ENCODE data around the gene RTL10.
A peak's percentile ranks its signal among the peaks of the same experiment; 100 is the strongest.

Gene RTL10, protein sequence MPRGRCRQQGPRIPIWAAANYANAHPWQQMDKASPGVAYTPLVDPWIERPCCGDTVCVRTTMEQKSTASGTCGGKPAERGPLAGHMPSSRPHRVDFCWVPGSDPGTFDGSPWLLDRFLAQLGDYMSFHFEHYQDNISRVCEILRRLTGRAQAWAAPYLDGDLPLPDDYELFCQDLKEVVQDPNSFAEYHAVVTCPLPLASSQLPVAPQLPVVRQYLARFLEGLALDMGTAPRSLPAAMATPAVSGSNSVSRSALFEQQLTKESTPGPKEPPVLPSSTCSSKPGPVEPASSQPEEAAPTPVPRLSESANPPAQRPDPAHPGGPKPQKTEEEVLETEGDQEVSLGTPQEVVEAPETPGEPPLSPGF

DNA sequence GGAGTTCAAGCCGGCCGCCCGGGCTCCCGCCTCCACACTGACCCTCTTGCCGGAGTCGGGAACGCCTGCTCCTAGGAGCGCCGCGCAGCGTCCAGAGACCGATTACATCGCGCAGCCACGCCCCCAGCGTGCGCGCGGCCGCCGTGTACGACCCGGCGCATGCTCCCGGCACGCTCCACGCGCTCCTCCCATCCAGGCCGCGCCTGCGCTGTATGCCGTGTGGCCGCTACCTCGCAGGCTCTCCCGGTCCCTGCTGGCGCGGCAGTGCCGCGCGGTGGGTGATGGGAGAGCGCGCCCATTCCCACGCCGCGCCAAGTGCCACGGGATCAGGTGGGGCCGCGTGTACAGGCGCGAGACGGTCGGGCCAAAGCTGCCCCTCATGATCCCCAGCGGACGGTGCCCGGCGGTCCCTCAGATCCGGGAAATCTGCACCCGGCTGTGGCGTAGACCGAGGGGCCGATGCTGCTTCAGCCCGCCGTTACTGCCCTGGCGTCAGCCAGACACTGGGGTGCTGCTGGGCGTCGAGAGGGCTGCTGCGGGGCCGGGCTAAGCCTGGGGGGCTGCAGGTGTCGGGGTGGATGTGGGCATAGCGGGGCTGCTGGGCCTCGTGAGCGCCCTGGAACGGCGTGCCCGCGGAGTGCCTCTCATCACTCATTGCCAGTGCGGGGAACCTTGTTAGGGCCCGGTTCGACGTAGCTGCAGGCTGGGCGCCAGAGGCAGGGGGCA, at the start of gene RTL10, which contains the start of gene GNB1L:
RTL10 (minus strand) TSS at position 97 of the 726 bp plus-strand sequence. CDS start 2,613 bp downstream, outside the sequence.
GNB1L (minus strand) TSS at position 97 of the 726 bp plus-strand sequence. CDS start 33,519 bp downstream, outside the sequence.
- DNase-seq, result peak; percentile 99 to 100 (median 99)

DNA sequence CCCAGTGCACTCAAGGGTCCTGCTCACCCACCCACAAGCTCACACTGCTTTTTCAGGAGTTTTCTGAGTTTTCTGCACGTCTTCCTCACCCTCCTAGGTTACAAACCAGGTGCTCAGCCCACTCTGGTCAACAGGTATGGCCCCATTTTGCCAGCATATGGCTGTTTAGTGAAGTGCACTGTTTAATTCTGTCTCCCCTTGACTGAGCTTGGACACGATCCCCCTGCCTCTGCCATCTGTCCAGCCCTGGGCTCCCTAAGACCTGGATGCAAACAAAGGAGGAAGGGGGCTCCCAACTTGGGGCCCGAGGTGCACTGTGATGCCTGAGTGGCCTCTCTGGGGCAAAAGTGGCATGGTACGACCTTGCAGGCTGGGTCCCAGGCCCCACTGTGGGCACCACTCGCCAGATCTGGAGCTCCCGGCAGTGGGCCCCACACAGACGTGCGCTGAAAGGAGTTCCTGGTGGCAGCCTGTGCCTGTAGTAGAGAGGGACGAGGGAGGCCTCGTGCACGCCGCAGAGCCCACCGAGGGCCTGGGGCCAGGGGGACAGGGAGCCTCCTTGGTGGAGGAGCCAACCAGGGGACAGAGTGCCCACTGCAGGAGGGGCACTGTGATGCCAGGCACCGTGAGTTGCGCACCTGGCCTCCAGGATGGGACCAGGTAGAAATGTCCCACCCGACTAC, 49.6 kb upstream of the RTL10 start:
- no peak for DNase-seq

DNA sequence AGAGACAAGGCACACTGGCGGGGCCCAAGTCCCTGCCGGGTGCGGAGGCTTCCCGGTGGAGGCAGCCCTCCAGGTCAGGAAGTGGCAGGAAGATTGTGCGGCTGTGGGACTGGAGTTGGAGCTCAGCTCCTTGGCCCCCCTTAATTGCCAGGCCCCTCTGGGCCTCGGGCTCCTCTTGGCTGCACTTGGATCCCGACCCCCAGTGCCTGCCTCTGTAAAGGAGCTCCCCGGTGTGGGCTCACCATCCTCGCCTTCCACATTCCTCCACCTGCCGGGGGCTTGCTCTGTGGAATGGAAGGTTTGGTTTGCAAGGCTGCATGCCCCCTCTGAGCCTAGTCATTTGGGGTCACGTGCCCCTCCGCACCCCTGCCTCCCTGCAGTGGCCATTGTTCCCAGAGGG, 48.8 kb upstream of the RTL10 start:
- DNase-seq, result no peak

DNA sequence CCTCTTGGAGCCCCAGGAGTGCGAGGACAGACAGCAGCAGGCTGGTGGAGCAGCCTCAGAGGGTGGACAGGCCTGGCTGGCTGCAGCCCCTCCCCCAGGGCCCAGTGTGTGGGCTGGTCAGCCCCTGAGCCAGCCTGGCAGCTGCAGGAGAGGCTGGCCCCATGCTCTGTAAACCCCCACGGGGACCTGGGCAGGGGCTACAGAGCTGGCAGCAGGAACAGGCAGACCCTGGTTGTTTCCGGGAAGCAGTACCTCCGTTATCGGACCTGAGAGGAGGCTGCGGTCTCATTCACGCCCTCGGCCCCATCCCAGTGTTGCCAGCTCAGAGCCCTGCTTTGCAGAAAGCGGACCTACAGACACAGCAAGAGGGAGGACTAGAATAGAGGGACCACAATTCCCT, 48.4 kb upstream of the RTL10 start:
- DNase-seq, result no peak

DNA sequence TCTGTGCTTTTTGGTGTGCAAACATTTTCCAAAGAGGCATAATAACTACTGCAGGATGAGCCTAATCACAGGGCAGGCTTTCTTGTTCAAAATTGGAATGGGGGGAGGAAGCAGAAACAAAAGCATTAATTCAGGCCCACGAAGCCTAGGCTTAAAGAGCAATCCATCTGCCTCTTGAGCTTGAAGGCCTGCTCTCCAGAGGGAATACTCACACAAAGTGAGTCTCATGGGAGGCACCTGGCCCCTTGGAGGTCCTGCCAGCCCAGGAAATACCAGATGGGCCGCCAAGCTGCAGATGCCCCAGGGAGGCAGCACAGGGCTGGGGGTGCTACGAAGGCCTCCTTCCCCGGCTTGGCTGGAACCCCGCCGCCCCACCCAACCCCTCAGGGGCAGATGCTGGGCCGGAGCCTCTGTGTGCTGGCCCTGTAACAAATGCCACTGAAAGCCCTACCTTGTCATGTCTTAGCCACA, 47.6 kb upstream of the RTL10 start:
- DNase-seq, result no peak

DNA sequence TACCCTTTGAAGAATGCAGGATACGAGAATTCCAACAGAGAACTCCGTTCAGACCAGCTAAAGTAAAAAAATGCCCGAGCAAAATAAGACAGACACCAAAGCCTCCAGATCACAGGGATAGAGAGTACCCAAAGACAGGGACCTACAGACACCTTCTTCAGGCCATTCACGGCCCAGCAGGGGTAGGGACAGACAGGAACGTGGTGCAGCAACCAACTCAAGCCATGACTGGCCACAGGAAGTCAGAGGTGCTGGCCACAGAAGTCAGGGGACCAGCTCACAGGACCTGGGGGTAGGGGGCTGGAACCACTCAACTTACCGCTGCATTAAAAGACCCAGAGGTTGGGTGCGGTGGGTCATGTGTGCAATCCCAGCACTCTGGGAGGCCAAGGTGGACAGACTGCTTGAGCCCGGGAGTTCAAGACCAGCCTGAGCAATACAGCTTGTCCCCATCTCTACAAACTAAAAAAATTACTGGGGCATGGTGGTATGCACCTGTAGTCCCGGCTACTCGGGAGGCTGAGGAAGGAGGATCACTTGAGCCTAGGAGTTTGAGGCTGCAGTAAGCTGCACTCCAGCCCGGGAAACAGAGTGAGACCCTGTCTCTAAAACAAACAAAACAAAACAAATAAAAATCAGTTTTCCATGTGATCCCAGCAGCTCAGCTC, 47.0 kb upstream of the RTL10 start:
- DNase-seq, result no peak

DNA sequence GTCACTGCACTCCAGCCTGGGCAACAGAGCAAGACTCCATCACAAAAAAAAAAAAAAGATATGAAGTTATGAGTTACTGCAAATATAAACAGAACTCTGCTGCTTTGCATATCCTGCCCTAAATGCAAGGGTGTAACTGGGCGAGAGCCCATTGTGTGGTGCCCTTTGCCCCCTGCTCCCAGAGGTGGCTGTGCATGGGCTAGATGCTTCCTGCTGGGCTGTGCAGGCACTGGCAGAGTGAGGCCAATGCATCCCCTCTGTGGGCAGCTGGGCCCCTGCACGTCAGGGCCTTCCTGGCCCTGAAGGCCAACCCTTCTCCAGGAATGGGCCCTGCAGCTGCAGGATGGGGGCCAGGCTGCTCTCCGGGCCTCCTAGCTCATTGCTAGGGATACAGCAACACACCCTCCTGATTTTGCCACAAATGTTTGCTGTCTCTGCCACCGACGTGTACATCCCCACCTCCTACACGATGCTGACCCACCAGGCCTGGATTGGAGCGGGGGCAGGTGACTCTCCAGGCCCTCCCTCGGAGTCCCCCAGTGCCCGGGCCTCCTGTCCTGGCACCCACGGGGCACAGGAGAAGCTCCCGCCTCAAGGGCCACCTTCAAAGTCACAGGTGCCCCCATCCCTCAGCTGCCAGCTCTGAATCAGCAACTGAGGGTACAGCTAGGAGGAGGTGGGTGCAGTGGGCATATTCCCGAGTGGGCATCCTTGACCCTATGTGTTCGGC, 46.2 kb upstream of the RTL10 start:
- no peak for DNase-seq

DNA sequence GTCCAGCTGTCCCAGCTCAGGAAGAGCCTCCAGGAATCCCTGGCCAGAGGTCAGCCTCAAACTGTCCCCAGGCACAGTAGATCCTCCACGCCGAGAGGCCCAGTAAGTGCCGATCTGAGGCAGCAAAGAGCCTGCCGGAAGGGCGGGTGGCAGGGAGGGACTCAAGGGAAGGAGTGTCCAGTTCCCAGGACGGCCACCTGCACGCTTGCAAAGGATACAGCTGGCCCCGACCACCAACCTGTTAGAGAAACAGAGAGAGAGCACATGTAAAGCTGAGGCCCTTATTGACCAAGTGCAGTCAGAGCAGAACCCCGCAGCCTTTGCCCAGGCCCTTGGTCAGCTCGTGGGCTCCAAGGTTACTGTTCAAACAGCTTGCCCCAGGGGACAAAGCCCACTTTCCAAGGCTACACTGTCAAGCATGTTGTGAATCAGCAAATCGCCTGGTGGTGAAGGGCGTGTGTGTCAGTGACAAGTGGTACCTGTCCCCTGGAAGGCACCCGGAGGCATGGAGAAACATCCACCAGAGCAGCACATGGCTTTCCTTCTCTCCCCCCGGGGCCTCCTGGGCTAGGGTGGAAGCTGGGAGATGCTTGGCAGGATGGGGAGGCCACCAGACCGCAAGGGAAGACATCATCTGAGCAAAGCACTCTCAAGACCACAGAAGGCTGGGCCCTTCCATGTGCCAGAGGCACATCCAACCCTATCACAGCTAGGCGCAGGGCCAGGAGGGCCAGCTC, 44.3 kb upstream of the RTL10 start:
- no peak for DNase-seq

DNA sequence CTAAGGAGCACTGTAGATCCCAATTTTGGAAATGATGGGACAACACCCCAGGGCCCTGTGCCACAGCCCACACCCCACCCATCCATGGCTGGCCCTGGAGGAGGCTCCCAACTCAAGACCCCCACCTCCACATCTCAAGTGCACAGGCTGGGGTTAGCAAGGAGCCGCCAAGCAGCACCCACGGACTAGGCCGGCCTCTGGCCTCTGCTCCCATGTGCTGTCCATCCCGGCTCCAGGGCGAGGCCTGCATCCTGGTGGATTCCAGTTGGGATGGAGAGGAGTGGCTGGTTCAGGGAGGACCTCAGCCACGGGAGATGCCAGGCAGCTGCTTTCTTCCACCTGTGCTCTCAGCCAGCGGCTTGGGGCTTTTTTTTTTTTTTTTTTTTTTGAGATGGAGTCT, 43.5 kb upstream of the RTL10 start:
- no peak for DNase-seq

DNA sequence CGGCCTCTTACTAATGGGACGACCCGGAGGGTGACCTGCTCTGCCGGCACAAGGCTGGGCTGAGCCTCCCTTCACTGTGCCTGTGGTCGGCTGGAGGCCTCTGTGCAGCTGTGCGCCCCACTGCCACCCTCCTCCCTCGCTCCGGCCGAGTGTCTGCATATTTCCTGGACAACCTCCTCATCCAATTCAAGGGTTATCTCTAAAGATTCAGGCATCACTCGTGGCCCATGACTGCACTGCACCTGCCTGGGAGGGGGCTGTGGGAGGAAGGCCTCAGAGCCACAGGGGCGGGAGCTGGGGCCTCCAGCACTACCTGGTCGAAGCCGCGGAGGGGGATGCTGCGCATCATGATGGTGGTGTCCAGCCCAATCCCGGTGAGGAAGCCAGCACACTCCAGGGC, 43.1 kb upstream of the RTL10 start:
- DNase-seq, result no peak

DNA sequence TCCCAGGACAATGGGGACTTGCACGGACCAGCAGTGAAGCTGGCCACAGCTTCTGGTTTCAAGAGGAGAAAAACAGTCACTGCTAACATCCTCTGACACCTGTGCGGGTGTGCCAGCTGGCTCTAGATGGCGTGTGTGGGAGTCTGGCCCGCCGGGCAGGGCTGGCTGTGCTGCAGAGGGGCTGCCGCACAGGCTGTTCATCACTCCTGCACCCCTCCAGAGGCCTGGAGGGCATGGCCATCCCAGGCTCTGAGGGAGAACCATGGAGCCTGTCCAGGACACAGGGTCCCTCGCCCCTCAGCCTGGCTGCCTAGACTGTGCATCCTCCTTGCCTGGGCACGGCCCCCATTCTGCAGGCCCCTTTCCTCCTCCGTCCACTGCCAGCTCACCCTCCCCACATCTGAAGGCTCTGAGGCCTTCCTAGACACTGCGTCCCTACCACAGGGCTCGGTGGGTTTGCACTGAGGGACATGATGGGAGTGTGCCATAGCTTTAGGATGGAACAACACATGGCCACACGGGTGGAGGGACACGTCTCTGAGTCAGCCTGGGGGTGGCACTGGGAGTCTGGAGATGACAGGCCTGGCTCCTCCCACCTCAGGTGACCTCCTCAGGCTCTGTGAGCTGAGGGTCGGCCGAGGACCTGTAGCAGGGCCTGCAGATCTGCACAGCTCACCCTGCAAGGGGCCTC, 42.1 kb upstream of the RTL10 start:
- DNase-seq, result no peak

DNA sequence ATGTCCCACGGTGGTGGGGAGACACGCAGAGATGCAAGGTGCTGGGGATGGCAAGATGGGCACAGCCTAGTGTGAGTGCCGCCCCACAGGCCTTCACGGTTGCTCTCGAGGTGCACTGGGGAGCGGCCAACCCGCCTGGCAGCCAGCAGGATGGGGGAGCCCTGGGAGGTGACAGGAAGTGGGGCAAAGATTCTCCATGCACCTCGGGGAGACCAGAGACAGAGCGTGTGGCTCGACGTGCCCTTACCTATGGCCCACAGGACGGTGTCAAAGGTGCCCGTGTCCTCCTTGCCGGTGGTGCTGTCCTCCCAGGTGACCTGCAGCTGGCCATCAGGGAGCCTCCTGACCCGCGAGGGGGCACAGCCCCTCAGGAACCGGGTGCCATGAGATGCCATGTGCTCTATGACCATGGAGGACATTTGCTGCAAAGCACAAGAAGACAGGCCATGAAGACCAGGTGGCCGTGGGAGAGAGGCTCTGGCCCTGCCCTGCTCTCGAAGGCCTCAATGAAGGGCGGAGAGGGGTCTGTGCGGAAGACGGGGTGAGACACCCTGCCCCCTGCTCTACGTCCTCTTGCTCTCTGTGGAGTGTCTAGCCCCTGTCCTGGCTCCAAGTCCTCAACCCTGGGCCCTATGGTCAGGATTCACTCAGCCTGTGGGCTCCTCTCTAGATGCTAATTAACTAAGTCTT, 40.6 kb upstream of the RTL10 start:
- DNase-seq, result no peak

DNA sequence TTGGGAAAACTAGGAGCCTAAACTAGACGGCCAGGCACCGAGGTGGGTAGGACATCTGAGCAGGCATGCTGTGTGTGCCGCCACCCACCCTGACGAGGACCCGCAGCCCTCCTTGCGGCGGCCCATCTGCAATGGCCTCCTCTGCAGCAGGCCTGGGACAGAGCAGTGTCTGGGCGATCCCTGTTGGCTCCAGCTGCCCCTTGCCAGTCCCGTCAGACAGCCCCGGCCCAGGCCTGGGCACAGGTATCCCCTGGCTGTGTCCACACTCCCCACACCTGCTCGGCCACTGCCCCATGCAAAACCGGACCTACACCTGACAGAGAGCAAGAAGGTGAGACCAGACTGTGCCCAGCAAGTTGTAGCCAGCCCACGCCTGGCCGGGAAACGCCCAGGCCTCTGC, 38.7 kb upstream of the RTL10 start:
- DNase-seq, result no peak

DNA sequence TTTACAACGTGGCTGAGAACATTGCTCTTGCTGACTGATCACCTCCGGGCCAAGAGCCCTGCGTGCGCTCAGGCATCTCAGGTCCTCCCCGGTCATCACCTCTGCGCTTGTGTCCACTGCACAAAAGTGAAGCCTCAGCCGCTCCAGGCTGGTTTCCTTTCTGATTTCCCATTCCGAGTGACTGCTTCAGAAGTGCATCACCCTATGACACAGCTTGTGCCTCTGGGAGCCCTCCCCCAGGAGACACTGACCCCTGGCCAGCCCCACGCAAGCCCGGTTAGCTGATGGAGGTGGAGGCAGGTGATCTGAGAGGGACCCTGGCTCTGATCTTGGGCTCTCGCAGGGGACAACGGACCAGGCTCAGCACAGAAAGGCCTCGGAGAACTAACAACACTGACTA, 38.3 kb upstream of the RTL10 start:
- DNase-seq, result no peak

DNA sequence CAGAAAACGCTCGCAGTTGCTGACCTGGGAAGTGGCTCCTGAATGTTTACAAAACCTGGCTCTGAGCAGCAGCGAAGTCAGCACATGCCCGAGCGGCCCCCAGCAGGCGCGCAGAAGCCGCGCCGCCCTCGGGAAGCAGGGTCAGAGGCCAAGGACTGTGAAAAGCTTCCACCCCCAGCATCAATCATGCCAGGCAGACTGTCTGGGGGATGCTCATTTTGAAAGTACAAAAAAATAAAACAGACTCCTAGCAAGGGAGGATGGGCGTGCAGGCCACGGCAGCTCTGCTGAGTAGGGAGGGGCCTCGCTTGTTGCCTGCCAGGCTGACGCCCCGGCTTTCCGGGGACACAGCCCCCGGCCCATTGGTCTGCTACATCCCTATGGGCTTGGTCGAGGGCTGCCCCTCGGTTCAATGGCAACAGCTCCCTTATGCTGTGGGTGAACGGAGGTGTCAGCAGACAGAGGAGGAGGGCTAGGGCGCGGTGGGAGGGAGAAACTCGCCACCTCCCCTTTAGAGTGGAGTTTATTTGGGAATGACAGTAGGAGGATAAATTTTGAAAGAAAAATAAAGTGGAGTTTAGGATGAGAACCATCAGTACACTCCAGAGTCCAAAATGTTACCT, 37.7 kb upstream of the RTL10 start:
- DNase-seq, result no peak

DNA sequence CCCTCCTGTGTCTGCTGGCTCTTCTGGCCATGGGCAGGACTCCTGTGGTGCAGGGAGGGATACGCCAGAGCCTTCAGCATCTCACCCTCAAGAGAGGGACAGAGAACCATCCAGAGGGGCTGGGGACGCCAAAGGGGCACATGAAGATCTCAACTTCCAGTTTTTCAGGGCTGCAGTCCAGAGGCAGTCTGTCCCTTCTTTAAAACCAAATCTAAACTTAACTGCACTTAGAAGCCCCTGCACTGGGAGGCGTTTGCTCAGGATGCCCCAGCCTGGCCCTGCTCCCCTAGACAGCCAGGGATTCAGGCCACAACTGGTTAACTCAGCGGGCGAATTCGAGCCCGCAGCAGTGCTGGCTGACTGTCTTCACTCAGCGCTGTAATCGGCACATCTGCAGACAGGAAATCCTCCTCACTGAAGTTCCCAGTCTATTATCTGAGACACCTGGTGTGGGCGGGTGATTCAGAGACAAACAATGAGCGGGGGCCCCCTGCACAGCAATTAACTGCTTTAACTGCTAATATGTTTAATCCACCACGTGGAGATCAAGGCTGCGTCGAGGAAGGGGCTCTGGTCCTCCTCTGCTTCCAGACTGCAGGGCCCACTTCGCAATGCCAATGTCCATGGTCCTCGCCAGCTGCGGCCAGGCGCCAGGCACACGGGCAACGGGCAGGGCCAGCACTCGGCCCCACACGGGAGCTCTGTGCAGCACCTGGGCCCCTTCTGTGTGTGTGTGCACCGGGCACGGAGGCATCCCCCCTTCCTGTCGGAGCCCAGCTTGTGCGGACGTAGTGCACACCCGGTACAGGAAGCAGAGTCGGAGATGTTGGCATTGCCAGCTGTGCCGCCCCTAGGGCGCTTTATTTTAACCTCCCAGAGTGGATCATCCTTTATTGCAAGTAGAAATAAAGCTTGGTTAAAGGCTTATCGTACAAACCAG, 36.9 kb upstream of the RTL10 start:
- peak; percentile 39 to 47 (median 39) for DNase-seq

DNA sequence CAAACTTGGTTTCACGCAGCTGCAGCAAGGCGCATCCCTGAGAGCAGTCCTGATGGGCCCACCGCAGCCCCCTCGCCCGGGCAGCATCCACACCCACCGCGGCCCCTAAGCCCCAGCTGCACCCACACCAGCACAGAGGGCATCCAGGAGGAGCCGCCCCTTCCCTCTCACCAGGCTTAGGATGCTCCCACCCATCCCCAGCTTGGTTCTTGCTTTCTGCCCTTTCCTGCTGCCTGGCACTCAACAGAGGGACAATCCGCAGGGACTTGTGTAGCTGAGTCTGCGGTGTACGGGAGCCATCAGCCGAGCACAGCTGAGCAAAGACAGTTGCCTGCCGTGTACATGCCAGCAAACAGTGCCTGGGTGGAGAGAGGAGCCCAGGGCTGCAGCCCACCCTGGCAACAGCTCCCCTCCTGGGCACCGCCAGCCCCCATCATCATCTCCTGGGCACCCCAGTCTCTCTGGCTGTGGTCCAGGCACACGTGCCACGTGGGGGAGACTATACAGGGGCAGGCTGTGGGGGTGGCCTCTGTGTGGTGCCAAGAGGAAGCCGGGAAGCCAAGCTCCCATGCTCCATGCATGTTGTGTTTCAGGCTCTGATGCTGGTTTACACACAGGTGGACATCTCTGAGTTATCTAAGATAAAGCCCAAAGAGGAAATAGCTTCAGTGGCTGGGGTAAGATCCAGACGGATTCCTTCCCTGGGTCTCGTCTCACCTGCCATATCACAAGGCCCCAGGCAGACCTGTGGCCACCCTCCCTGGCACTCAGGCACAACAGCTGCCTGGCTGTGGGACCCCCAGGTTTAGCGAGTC, 36.0 kb upstream of the RTL10 start:
- DNase-seq, result no peak

DNA sequence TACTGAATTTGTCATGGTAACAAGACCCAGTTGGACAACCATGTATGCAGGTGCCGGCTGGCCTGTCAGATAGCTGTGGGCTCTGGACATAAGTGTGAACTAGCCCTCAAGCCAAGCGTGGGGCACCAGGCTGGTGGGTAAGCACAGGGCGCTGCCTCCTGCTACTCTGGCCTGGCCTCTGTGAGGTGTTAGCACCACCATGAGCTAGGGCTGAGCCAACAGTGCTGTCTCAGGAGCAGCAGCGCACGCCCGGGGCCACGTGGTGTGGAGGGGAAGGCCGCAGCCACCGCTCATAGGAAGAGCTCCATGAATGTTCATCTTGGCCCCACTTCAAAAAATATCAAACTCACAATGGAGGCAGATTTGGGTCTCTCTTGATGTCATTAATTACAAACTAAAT, 35.3 kb upstream of the RTL10 start:
- DNase-seq, result no peak

Measured in suppressor macrophage treated with lipopolysaccharide for 1 hour (primary cell).